Measurements from ENCODE around the gene FOSL2.

FOSL2 gene

DNA sequence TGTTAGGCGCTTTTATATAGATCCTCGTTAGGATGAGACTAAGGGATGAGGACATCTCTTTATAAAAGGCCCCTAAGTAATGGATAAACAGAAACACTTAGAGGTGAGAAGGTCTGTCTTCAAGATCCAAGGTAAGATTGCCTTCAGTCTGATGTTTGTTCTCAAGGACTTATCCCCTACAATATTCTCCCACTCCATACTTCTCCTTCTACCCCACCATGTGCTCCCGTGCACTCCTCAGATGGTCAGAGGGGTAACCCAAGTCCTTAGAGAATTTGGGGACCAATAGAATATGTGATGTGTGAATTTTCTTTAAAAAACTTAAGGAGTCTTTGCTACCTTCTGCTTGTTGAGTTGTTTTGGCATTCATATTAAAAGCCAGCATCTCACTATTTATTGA, 23.1 kb downstream of the FOSL2 start:
- TF ChIP-seq, protein P1, sequence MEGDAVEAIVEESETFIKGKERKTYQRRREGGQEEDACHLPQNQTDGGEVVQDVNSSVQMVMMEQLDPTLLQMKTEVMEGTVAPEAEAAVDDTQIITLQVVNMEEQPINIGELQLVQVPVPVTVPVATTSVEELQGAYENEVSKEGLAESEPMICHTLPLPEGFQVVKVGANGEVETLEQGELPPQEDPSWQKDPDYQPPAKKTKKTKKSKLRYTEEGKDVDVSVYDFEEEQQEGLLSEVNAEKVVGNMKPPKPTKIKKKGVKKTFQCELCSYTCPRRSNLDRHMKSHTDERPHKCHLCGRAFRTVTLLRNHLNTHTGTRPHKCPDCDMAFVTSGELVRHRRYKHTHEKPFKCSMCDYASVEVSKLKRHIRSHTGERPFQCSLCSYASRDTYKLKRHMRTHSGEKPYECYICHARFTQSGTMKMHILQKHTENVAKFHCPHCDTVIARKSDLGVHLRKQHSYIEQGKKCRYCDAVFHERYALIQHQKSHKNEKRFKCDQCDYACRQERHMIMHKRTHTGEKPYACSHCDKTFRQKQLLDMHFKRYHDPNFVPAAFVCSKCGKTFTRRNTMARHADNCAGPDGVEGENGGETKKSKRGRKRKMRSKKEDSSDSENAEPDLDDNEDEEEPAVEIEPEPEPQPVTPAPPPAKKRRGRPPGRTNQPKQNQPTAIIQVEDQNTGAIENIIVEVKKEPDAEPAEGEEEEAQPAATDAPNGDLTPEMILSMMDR (IDR thresholded peaks at IDR 0.05; ENCODE audit: low read length) = no peak
- no peak for TF ChIP-seq EZH2 (IDR thresholded peaks at IDR 0.05; ENCODE audit: borderline replicate concordance, low read length)
- Histone ChIP-seq H2AFZ (ENCODE audit: low read length) (no peak overlapping the region), H3K4me1 (ENCODE audit: insufficient read depth, low read length, severe bottlenecking) (no peaks in the 10 kb centered on the region), H3K9me3 (ENCODE audit: low read length) (no peaks in the 10 kb centered on the region), H3K27me3 (ENCODE audit: insufficient read depth, low read length) (no peaks in the 10 kb centered on the region), H3K79me2 (ENCODE audit: insufficient read depth, low read length) (no peaks in the 10 kb centered on the region), H3K9ac (ENCODE audit: low read length) (no peak overlapping the region), H3K27ac (ENCODE audit: low read depth, low read length, poor library complexity, severe bottlenecking) (no peak overlapping the region), H3K4me2 (ENCODE audit: low read length) (no peak overlapping the region), H3K4me3 (ENCODE audit: low read depth, low read length, poor library complexity, severe bottlenecking) (no peak overlapping the region), H4K20me1 (ENCODE audit: insufficient read depth, low read length) (no peaks in the 10 kb centered on the region), H3K36me3 (ENCODE audit: insufficient read depth, low read length) (no peaks in the 10 kb centered on the region), H3K9me2 (ENCODE audit: low read depth, low read length) (no peaks in the 10 kb centered on the region), H3F3A (ENCODE audit: insufficient read depth, low read length) (no peaks in the 10 kb centered on the region)

DNA sequence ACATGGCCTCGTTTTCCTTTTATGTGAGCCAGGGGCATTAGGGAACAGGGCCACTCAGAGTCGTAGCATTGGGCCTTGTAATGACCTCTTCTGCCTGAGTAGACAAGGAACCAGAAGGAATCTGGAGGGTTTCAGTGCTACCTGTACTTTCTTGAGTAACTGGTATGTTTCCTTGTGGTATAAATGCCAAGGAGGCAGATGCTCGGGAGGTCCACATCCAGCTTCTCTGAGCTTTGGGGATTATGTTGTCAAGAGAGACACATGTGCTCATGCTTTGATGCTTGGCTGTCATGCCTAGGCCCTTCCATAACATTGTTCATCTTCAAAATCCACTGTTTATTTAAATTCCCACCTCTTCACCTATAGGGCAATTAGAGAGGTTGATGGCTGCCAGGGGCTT, 26.3 kb downstream of the FOSL2 start:
- Histone ChIP-seq H3K9ac (ENCODE audit: low read length) (no peak overlapping the region), H3K4me1 (ENCODE audit: insufficient read depth, low read length, severe bottlenecking) (peaks cover 9% of the 10 kb centered on the region), H3K4me2 (ENCODE audit: low read length) (no peak overlapping the region), H3K9me3 (ENCODE audit: low read length) (no peaks in the 10 kb centered on the region), H3K4me3 (ENCODE audit: low read depth, low read length, poor library complexity, severe bottlenecking) (no peak overlapping the region), H3F3A (ENCODE audit: insufficient read depth, low read length) (no peaks in the 10 kb centered on the region), H3K79me2 (ENCODE audit: insufficient read depth, low read length) (no peaks in the 10 kb centered on the region), H3K27ac (ENCODE audit: low read depth, low read length, poor library complexity, severe bottlenecking) (no peak overlapping the region), H2AFZ (ENCODE audit: low read length) (no peak overlapping the region), H3K9me2 (ENCODE audit: low read depth, low read length) (no peaks in the 10 kb centered on the region), H3K36me3 (ENCODE audit: insufficient read depth, low read length) (no peaks in the 10 kb centered on the region), H3K27me3 (ENCODE audit: insufficient read depth, low read length) (no peaks in the 10 kb centered on the region), H4K20me1 (ENCODE audit: insufficient read depth, low read length) (no peaks in the 10 kb centered on the region)
- TF ChIP-seq, protein P1 (IDR thresholded peaks at IDR 0.05; ENCODE audit: low read length) = no peak
- no peak for TF ChIP-seq EZH2 (IDR thresholded peaks at IDR 0.05; ENCODE audit: borderline replicate concordance, low read length)

DNA sequence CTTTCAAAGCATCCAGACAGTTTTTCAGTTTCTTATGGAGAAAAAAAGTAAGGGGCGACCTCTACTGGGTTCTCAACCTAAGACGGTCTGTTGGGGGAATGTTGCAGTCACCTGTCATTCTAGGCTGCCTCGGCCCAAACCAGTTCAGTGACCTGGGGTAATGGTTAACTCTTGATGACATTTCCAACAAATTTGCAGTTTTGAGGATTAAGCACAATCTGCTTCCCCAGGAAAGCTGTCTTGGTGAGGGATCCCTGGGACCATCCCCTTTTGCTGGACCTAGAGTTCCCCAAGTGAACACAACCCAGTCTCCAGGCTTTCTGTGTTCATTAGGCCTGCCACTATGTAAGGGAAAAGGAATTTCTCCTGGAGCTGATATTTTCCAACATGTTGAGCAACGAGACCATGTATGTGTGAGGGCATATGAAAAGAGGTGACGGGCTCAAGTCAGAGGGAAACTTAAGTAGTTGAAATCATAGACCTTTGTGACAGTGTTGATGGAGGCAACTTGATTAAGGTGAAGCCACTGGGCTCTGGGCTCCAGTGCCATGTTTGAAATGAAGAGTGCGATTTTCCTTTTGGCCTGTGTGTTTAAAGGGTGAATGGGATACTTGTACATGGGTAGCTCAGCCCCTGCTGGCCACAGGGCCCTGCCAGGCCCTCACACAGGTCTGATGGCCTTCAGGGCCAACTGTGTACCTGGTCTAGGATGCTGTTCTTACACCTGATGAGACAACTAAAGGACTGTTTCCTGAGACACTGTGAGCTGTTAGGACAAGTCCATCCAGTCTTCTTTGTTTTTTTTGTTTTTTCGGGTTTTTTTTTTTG, 27.0 kb downstream of the FOSL2 start:
- Histone ChIP-seq H3K4me3 (ENCODE audit: low read depth, low read length, poor library complexity, severe bottlenecking) (no peak overlapping the region), H2AFZ (ENCODE audit: low read length) (no peak overlapping the region), H3K4me2 (ENCODE audit: low read length) (no peak overlapping the region), H3F3A (ENCODE audit: insufficient read depth, low read length) (no peaks in the 10 kb centered on the region), H3K36me3 (ENCODE audit: insufficient read depth, low read length) (no peaks in the 10 kb centered on the region), H4K20me1 (ENCODE audit: insufficient read depth, low read length) (no peaks in the 10 kb centered on the region), H3K9me3 (ENCODE audit: low read length) (no peaks in the 10 kb centered on the region), H3K4me1 (ENCODE audit: insufficient read depth, low read length, severe bottlenecking) (peaks cover 9% of the 10 kb centered on the region), H3K9ac (ENCODE audit: low read length) (no peak overlapping the region), H3K27me3 (ENCODE audit: insufficient read depth, low read length) (no peaks in the 10 kb centered on the region), H3K27ac (ENCODE audit: low read depth, low read length, poor library complexity, severe bottlenecking) (no peak overlapping the region), H3K79me2 (ENCODE audit: insufficient read depth, low read length) (no peaks in the 10 kb centered on the region), H3K9me2 (ENCODE audit: low read depth, low read length) (no peaks in the 10 kb centered on the region)
- no peak for TF ChIP-seq EZH2 (IDR thresholded peaks at IDR 0.05; ENCODE audit: borderline replicate concordance, low read length)
- TF ChIP-seq, protein P1 (IDR thresholded peaks at IDR 0.05; ENCODE audit: low read length) = peak; percentile 45
